GM13977 (cell line): ENCODE results near the gene FAM107B.

Experiments used
- DNase-seq: peaks from one replicate; pipeline ENCODE4 v3.0.0; 2012; ENCODE audit warnings: low spot score
- in situ Hi-C: fragments of 300-500 bp; cut with MboI; formaldehyde crosslinking; loops from one replicate; pipeline ENCODE4 v1.12.0; 2022; ENCODE audit warnings: low sequenced_read_pairs, low pct_unique_long_range_greater_than_20kb, mixed read lengths, inconsistent platforms; ENCODE audit not compliant: unreplicated experiment
- TF ChIP-seq, protein P1 (sequence below): IDR thresholded peaks from 2 replicates; pipeline ENCODE4 v1.5.1; 2012; ENCODE audit warnings: mild to moderate bottlenecking, control low read depth; ENCODE audit not compliant: insufficient read depth; ENCODE audit errors: extremely low read depth, missing control alignments

FAM107B gene

DNA sequence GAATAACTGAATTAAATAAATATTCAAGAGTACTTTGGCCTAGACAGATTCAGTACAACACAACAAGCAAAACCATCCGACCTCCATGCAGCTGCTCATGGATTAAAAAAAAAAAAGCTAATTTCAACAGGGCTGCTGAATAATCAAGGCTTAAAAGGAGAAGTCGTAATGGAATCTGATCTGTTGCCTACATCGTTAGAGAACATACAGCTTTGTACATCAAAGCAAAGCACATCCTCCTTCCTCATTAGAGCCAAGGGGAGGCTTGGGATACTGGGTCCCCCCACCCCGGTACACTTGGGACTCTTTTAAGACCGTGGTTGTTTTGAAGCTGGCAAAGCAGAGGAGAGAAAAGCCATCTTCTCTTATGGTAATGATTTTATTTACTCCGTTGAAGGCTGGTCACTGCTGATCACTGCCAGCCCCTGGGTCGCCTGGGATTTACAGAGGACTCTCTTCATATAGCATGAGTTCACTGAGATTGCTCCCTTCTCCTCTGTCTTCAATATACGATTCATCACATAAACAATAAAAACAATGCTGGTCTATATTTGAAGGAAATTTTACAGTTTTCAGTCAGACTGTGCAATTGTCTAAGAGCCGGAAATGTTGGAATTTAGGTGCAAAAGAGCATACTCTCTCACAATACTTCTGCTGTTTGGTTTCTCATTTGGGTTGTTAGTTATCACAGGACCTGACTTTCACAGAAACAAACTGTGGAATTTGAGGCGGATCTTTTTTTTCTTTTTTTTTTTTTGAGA, 148.8 kb downstream of the FAM107B start:
- TF ChIP-seq, protein P1, sequence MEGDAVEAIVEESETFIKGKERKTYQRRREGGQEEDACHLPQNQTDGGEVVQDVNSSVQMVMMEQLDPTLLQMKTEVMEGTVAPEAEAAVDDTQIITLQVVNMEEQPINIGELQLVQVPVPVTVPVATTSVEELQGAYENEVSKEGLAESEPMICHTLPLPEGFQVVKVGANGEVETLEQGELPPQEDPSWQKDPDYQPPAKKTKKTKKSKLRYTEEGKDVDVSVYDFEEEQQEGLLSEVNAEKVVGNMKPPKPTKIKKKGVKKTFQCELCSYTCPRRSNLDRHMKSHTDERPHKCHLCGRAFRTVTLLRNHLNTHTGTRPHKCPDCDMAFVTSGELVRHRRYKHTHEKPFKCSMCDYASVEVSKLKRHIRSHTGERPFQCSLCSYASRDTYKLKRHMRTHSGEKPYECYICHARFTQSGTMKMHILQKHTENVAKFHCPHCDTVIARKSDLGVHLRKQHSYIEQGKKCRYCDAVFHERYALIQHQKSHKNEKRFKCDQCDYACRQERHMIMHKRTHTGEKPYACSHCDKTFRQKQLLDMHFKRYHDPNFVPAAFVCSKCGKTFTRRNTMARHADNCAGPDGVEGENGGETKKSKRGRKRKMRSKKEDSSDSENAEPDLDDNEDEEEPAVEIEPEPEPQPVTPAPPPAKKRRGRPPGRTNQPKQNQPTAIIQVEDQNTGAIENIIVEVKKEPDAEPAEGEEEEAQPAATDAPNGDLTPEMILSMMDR, result no peak
- no peak for DNase-seq
- in situ Hi-C loops, result no loop called here

DNA sequence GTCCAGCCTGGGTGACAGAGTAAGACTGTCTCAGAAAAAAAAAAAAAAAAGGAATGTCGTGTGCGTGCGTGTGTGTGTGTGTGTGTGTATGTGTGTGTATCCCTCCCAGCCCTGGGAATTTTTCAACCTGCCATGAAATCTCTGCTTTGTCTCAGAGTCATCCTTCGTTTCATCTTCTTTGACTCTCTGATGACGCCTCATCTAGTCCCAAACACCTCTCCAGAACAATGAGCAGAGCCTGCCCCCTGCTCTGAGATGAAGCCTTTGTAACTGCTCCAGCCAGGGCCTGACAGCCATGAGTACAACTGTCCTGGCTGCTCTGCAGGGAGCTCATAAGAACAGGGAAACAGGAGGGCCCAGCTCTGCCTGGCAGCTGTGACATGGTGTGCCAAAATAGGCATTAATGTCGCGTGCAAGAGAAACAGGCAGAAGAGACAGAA, 149.5 kb downstream of the FAM107B start:
- no peak for DNase-seq
- in situ Hi-C loops, result no loop called here
- TF ChIP-seq, protein P1, result no peak

DNA sequence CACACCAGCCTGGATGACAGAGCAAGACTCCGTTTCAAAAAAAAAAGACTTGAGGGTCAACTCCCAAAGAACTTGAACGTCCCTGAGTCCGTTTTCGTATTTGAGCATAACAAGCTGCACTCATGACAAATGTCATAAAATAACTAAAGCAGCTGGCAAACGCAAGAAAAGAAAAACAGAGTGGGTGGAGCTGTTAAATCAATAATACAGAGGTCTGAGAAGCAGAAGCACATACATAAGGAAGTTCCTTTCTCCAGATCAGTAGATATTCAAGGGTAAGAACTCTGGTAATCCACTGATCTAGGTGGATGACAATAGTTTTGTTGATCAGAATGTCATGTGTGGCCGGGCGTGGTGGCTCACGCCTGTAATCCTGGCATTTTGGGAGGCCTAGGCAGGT, 150.1 kb downstream of the FAM107B start:
- DNase-seq, result no peak
- TF ChIP-seq, protein P1, result no peak
- in situ Hi-C loops, result no loop called here

DNA sequence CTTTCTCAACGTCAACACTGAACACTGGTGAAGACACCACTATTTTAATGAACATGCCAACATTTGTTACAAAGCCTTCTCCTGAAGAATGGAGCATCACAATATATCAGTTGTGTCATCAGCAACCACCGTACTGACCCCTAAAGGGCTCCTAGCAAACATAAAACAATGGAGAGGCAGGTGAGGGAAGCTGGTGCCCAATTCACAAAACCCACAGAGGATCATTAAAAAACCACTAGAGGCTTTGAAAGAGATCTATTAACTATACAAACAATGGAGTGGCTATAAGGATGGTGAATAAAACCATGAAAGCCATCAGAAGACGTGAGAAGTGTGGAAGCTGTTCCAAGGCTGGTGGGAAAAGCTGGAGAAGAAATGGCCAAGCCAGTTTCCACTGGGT, 150.8 kb downstream of the FAM107B start:
- no peak for DNase-seq
- in situ Hi-C loops, result no loop called here
- TF ChIP-seq, protein P1, result no peak

DNA sequence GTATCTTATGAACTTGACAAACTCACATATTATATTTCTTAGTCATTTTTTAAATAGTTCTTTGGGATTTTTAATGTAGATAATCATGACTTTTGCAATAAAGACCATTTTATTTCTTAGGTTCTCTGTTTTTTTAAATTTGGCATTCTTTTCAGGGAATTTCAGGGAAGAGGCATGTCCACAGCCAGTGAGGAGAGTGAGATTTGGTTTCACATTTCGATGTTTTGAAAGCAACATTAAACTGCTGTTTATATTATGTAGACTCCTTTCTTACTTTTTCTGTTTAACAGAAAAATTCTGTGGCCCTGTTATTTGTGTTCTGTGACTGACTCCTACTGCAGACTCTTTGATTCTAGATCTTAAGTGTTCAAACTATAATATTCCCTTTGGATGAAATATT, 153.7 kb downstream of the FAM107B start:
- TF ChIP-seq, protein P1, result no peak
- DNase-seq, result no peak
- in situ Hi-C loops, result no loop called here

DNA sequence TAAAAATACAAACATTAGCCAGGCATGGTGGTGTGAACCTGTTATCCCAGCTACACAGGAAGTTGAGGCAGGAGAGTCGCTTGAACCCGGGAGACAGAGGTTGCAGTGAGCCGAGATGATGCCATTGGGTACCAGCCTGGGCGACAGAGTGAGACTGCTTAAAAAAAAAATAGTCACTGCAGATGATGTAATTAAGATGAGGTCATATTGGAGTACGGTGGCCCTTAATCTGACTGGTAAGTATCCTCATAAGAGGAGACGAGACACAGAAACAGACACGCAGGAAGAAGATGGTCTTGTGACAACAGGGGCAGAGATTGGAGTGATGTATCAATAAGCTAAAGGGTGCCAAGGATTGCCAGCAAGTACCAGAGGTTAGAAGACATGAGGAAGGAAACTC, 156.0 kb downstream of the FAM107B start:
- no peak for DNase-seq
- TF ChIP-seq, protein P1, result no peak
- in situ Hi-C loops, result no loop called here
